Stimulated activated CD8-positive, alpha-beta memory T cell treated with anti-CD3 and anti-CD28 coated beads, Interleukin-7, amount 100 ng/mL, for 48 hours (primary cell): ENCODE measurements around the gene BTBD17.
"Not testable (repeated sequence)": the region's sequence is repeated elsewhere in the genome, so short reads cannot be mapped to it uniquely, and the experiment has no call there.

Source experiments
- DNase-seq, 2 donors: peaks; one replicate each; pipeline ENCODE4 v3.0.0-alpha.2; 2020; ENCODE audit warnings: low read depth in 1 of 2; ENCODE audit errors: extremely low read depth in 1 of 2

BTBD17 gene, protein sequence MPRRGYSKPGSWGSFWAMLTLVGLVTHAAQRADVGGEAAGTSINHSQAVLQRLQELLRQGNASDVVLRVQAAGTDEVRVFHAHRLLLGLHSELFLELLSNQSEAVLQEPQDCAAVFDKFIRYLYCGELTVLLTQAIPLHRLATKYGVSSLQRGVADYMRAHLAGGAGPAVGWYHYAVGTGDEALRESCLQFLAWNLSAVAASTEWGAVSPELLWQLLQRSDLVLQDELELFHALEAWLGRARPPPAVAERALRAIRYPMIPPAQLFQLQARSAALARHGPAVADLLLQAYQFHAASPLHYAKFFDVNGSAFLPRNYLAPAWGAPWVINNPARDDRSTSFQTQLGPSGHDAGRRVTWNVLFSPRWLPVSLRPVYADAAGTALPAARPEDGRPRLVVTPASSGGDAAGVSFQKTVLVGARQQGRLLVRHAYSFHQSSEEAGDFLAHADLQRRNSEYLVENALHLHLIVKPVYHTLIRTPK

DNA sequence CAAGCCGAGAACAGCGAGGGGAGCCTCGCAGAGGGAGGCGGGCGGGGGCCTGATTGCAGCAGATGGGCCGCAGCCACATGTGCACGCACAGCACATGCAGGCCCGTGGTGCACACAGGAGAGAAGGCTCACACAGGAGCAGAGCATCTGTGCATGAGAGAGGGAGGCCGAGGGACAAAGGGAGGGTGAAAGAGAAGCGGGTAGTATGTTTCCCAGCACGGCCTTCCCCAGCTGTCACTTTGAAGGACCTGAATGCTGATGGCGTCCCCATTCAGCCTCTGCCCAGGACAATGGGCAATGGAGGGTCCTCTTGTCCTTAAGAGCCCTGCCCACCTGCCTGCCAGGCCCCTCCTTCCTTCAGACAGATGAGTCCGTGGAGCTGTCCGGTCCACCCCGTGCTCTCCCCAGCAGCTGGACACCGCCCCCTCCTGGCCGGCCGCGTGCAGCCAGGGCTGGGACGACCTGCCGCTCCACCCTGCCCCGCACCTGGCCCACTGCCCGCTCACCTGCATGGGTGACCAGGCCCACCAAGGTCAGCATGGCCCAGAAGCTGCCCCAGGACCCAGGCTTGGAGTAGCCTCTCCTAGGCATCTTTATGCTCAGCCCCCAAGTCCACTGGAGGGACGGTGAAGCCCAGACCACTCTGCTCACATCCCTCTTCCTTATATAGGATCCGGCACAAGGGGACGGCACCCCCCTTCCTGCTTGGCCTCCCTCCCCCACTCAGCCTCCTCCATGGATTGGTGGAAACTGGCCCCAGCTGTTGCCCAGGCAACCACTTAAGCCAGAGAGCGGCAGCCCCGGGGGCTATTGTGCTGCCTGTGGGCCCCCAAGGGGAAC lies at the start of gene BTBD17:
Gene BTBD17 (minus strand): TSS at position 639 of the 839 bp plus-strand sequence. CDS start 49 bp downstream, at position 590.
- DNase-seq: peak in 1 of 2 donors; percentile 14

DNA sequence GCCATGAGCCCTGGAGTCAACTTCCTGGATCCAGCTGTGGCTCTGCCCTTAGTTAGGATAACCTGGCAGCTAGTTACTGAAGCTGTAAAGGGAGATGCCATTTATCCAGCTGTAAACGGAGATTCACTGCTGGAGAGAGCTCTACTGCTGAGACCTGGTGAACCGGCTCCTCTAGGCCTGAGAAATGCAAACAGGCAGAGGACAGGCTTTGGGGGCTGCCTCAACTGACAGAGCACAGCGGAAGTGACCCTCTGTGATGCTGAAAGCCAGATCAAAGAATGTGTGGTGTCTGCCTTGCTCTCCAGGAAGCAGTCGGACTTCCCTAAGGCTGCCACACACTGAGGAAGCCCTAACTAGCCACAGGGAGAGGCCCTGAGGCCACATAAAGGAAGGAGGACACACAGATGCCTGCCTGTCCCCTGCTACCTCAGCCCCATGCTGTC lies 48.4 kb upstream of the BTBD17 start:
- no peak for DNase-seq

DNA sequence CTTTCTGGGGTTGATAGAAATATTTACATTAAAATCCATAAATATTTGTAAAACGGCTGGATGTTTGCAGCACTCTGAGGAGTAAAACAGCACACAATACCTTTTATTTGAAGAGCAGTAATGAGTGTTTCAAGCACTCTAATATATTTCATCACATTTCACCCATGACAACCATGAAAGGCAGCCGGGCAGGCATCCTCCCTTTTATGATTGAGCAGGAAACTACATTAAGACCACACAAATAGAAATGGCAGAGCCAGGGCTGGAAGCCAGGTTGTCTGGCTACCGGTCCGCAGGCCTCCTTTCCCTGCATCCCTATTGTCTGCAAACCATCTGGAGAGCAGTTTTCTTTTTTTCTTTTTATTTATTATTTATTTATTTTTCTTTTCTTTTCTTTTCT lies 47.1 kb upstream of the BTBD17 start:
- no peak for DNase-seq

DNA sequence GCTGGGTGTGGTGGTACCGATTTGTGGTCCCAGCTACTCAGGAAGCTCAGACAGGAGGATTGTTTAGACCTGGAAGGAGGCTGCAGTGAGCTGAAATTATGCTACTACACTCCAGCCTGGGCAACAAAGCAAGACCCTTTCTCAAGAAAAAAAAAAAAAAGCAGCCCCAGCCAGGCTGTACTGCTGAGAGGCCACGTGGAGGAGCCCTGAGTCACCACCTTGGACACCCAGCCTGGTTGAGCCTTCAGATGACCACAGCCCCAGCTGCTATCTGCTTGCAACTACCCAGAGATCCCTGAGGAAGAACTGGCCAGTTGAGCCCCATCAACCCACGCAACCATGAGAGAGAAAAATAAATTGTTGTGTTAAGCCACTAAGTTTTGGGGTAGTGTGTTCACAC lies 46.6 kb upstream of the BTBD17 start:
- DNase-seq: no peak

DNA sequence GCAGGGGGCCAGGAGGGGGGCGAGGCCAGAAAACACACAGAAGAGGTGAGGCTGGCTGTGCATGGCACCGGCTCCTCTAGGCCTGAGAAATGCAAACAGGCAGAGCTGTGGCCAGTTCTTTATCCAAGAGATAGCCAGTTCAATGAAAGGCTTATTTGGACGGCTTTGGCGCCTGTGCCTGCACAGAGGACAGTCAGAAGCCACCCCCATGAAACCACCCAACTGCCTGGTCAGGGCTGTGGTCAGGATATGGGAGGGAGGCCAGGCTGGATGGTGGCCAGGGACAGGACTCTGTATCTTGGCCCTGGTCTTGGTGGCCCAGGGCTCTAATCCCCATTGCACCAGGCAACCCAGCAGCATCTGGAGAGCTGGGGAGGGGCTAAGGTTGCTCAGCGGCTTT lies 45.7 kb upstream of the BTBD17 start:
- DNase-seq: no peak

DNA sequence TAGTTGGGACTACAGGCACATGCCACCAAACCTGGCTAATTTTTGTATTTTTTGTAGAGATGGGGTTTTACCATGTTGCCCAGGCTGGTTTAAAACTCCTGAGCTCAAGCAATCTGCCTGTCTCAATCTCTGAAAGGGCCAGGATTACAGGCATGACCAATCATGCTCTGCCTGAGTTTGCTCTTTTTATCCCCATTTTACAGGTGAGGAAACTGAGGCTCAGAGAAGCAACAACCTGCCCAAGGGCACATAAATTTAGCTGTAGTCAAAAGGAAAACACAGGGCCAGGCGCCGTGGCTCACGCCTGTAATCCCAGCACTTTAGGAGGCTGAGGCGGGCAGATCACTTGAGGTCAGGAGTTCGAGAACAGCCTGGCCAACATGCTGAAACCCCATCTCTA lies 43.6 kb upstream of the BTBD17 start:
- not testable (repeated sequence) for DNase-seq

DNA sequence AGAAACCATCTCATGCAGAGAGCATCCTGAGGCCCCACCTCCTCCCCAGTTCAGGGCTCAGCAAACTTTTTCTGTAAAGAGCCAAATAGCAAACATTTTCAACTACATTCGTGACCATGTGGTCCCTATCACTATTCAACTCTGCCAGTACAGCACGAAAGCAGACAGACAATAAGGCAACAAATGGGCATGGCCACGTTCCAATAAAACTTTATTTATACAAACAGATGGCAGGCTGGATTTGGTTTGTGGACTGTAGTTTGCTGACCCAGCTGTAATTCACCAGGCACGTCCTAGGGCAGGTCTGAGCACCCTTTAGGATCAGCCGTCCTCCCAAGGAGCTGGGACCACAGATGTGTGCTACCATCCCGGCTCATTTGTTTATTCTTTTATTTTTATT lies 43.1 kb upstream of the BTBD17 start:
- DNase-seq: no peak

DNA sequence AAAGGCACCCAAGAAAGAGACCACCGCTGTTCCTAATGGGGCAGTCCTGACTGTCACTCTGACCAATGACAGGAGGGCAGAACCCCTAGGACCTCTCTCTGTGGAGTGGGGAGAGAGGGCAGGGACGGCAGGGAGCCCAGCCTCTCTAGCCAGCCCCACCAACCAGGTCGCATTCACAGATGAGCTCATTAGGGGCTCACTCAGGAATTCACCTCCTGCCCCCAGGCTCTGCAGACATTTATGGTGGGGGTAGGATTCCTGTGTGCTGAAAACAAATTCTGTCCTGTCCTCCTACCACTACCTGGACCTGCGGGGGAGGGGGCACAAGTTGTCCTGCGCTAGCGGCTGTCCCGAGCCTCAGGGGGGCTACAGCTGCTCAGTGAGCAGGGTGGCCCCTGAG lies 42.5 kb upstream of the BTBD17 start:
- DNase-seq: no peak

DNA sequence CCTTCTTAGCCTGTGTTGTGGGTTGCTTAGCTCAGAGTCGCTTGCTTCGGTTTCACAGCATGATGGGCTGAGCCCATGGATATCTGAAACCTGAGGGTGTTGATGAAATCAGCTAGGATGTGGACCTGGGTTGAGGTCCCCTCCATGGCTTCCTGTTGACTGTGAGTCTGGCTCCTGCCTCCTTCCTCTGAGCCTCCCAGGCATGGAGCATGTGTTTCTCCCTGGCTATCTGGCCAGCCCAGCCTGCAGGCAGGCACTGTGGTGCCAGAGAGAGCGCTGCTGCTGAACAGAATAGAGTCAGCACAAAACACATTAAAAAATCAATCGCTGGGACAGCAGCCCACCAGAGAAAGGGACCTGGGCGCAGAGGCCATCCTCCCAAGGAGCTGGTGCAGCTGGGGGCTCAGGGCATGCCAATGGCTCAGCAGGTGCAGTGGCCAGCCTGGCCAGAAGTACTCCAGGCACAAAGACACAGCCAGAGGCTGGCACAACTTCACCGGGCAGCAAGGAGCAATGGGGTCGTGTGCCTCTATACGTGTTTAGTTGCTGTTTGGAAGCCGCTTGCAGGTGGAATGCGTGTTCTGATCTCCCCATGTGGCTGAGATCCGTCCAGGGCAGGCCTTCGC lies 42.0 kb upstream of the BTBD17 start:
- no peak for DNase-seq

DNA sequence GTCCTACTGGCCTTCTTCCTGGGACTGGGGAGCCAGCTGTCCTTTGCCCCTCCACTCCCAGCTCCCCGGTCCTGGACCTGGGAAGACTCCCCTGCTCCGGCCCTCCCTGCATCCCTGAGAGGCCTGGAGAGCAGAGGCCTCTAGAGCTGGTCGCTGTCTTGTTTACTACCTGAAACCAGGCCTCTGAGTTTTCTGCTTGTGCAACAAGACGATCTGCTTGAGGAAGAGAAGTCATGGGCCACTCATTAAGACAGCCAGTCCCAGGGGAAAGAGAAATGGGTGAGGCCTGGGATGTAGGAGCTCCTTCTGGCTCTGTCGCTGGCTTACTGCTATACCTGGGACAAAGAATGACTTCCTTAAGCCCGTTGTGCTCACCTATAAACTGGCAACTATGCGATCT lies 40.4 kb upstream of the BTBD17 start:
- DNase-seq: no peak

DNA sequence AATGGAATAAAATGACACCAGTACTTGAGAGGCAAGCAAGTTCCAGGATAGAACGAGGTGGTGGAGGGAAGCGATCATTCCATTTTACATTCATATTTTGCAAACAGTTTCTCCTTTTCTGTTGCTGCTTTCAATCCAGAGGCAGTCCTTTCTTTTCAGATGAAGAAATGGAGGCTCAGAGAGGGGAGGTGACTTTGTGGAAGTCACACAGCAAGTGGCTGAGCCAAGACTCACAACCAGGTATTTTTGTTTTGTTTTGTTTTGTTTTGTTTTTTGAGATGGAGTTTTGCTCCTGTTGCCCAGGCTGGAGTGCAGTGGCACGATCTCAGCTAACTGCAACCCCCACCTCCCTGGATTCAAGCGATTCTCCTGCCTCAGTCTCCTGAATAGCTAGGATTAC lies 34.9 kb upstream of the BTBD17 start:
- DNase-seq: no peak

DNA sequence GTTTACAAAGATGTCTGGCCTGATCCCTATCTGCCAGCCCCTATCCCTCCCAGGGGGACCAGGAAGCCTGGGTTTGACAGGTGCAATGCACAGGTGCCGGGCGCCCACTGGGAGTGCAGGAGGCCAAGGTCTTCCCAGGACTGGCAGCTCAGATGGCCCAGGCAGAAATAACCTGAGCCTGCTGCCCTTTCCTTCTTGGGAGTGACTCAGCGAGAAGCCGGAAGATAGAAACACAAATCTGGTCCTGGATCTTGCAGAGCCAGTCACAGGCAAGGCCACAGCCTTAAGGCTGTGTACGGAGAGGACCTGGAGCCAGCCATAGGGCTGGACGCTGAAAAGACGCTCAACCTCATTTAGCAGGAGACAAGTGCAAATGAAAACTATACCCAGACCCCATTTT lies 33.3 kb upstream of the BTBD17 start:
- DNase-seq: no peak

DNA sequence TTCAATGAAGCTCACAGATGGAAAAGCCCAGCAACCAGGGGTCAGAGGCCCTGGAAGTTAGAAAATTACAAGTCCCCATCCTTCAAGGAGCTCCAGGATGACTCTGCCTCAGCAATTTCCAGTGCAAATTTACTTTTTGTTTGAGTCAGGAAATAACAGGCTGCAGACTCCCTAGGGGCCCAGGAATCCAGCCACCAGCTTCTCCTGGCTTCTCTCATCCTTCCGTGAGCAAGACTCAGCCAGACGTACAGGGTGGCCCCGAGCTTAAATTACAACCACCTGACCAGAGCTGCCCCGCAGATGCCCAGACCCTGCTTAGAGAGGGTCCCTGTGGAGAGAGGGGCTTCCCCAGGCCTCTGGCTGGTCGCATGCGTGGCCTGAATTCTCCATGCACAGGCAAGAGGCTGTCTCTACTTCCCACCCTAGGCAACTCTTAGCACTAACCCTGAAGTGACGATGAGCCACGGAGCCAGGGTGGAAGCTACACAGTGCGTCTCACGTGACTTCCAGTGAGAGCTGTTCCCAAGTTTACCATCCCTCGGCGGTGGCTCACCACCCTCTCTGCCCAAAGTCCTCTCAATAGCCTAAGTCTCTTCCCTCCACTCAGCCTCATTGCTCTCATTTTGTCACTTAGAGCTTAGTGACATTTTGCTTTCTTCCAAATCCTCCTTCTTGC lies 32.7 kb upstream of the BTBD17 start:
- no peak for DNase-seq

DNA sequence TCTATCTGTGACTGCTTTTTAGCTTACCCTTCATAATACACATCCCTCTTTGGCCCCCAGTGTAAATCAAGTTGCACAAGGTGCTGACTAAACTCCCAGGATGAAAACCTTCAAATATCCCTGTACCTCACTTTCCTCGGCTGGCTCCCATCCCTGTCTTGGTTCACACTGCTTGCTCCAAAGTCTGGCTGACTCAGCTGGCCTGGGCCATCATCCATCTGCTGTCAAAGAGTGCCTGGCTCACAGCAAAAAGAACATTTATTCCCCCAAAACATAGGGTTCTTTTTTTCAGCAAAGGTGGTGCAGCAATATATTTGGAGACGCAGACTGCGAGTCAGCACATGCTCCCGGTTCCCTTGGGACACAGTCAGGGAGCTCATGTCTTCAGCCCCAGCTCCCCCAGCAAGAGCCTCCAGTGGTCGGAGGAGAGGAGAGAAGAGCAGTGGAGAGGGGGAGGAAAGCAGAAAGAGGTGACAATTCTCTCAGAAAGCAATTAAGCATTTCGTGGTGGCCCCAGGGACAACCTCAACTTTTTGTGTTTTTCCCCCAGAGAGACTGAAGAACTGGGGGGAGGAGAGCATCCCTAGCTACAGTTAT lies 31.8 kb upstream of the BTBD17 start:
- no peak for DNase-seq

DNA sequence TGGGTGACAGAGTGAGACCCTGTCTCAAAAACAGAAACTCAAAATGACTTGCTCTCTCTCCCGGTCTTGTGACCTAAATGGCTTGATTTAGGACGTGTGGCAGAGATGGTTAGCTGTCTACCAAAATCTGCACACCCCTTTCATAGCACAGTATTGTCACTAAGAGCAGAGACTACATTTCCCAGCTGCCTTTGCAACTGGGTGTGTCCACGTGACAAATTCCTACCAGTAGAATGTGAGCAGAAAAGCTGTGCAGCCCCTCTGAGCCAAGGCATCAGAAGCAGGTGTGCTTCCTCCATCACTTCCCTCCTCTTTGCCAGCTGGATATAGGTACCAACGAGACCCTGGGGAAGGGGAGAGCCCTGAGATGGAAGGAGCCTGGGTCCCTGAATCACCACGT lies 31.2 kb upstream of the BTBD17 start:
- DNase-seq: no peak

DNA sequence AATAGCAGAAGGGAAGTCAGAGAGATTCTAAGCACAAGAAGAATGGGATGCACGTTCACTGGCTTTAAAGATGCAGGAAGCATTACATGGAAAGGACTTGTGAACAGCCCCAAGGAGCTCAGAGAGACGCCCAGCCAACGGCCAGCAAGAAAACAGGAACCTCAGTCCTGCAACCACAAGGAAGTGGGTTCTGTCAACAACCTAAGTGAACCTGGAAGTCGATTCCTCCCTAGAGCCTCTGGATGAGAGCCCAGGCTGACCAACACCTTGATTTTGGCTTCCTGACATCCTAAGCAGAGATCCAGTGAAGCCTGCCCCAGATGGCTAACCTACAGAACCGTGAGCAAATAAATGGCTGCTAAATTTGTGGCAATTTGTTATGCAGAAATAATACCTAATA lies 30.1 kb upstream of the BTBD17 start:
- no peak for DNase-seq

DNA sequence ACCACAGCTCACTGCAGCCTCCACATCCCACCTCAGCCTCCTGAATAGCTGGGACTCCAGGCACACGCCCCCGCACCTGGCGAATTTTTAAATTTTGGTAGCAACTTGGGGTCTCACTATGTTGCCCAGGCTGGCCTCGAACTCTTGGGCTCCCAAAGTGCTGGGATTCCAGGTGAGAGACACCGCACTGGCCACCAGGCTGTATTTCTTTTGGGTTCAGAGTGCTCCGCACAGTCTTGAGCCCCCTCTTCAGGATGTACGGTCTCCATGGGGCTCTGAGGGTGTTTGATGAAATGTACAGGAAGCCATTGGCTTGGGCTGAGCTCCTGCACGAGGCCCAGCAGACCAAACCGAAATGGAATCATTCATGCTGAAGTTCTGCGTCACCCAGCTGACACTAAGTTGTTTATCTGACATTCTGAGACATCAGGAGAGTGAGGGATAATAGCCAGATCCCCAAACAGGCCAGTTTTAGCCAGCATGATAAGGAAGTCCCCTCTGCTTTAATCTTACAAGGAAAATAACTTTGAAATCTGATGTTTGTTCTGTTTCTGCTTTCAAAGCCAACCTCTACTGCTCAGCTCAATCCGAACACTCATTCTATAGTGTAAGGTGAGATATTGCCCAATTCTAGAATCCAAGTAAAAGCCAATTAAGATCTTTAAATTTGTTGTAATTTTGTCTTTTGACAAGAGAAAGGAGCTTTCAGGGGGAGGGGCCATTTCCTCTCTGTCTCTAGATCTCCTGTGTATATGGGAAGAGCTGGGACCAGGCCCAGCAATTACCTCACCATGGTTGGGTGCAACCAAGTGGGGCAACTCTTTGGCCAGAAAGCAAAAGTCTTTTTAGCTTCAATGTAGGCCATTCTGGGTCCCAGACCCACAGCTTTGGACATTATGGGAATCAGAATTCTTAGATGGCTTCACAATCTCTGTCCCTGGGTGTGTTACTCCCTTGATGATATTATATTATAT lies 29.3 kb upstream of the BTBD17 start:
- no peak for DNase-seq

DNA sequence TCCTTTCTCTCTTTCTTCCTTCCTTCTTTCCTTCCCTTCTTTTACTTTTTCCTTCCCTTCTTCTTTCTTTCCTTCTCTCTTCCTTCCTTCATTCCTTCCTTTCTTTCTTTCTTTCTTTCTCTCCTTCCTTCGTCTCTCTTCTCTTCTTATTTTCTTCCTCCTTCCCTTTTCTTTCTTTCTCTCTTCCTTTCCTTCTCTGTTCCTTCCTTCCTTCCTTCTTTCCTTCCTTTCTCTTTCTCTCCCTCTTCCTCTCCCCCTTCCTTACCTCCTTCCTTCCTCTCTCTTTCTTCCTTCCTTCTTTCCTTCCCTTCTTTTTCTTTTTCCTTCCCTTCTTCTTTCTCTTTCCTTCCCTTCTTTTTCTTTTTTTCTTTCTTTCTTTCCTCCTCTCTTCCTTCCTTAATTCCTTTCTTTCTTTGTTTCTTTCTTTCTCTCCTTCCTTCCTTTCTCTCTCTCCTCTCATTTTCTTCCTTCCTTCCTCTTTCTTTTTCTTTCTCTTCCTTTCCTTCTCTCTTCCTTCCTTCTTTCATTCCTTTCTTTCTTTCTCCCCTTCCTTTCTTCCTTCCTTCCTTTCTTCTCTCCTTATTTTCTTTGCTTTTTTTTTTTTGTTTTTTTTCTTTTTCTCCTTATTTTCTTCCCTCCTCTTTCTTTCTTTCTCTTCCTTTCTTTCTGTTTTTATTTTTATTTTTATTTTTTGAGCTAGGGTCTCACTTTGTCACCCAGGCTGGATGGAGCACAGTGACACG lies 28.4 kb upstream of the BTBD17 start:
- no peak for DNase-seq
